Lower leg skin (tissue), 4 donors: ENCODE results near the gene PLXDC2. TPM values are rescaled to one million over a fixed set of nuclear protein-coding genes. Genes with fewer than 3 reads are reported as not detected.

ENCODE experiments used
- DNase-seq, 2 donors: peaks; one replicate each; pipeline ENCODE4 v3.0.0-alpha.2; 2019; ENCODE audit warnings: low spot score in 2 of 2
- H3K4me3 ChIP-seq: fragments of 200-600 bp; sonication (generic); 2 replicates; pipeline ENCODE4 v1.5.1; 2017; ENCODE audit warnings: mild to moderate bottlenecking, low read depth; ENCODE audit not compliant: poor library complexity, severe bottlenecking
- POLR2A ChIP-seq, 2 donors: fragments of 450-650 bp; IDR thresholded peaks; one replicate each; pipeline ENCODE4 v1.6.1; 2016 to 2017; ENCODE audit warnings: antibody characterized with exemption in 2 of 2, mild to moderate bottlenecking in 1 of 2, moderate library complexity in 1 of 2
- WGBS, 2 donors: methylation state at CpG; one replicate each; pipeline ENCODE4 v1.1.5; 2018; 5-methylcytosine and 5-hydroxymethylcytosine counted together
- intact Hi-C: fragments of 100-400 bp; cut with DNase I; formaldehyde crosslinking; loops from one replicate; pipeline ENCODE4 v1.15.0; 2023; ENCODE audit warnings: low total_unique reads
- total RNA-seq, 4 donors: library from RNA; depleted of rRNA; stranded (reverse); fragments of >200 nt; gene quantifications; one replicate each; pipeline ENCODE4 v1.1.0, GENCODE V29; 2016
- TF ChIP-seq, protein P1 (sequence below), 3 donors: fragments of 450-650 bp; IDR thresholded peaks; one replicate each; pipeline ENCODE4 v1.5.1; 2016; ENCODE audit warnings: antibody characterized with exemption in 3 of 3, mild to moderate bottlenecking in 3 of 3, moderate library complexity in 2 of 3

PLXDC2 gene
- total RNA-seq, 4 donors from 2014 or later, result 75.3 to 113 (median 95.3) TPM

- WGBS, 2 donors, result 43 to 47% methylated on average over 3 of the region's 3 CpGs
- TF ChIP-seq, protein P1, sequence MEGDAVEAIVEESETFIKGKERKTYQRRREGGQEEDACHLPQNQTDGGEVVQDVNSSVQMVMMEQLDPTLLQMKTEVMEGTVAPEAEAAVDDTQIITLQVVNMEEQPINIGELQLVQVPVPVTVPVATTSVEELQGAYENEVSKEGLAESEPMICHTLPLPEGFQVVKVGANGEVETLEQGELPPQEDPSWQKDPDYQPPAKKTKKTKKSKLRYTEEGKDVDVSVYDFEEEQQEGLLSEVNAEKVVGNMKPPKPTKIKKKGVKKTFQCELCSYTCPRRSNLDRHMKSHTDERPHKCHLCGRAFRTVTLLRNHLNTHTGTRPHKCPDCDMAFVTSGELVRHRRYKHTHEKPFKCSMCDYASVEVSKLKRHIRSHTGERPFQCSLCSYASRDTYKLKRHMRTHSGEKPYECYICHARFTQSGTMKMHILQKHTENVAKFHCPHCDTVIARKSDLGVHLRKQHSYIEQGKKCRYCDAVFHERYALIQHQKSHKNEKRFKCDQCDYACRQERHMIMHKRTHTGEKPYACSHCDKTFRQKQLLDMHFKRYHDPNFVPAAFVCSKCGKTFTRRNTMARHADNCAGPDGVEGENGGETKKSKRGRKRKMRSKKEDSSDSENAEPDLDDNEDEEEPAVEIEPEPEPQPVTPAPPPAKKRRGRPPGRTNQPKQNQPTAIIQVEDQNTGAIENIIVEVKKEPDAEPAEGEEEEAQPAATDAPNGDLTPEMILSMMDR (IDR thresholded peaks at IDR 0.05), result no peak
- TF ChIP-seq POLR2A (IDR thresholded peaks at IDR 0.05), result no peak
- H3K4me3 ChIP-seq, result no peak overlapping the region
- intact Hi-C loops, result no loop called here
- no peak for DNase-seq
Measured at GRCh38 chr10:20105236-20105635, 289.0 kb downstream of the PLXDC2 start.

DNA sequence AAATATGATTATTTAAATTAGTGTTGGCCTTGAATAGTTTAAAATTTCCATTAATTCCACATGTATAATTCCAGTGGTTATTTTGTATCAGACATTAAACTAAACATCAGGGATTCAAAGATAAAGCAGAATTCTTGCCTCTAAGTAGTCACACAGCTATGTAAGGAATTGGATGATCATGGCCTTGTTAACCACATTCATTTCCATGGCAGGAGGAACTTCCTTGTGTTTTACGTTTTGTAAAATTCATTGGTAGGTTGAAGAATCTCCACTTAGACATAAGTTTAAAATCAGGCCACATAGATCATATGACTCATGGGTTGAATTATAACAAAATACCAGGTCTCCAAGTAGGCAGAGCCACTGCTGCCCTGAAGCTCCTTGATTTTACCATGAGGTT, 289.7 kb downstream of the PLXDC2 start:
- WGBS, 2 donors, result 78 to 96% methylated on average over 1 of the region's 1 CpG
- TF ChIP-seq, protein P1 (IDR thresholded peaks at IDR 0.05), result no peak
- no peak for TF ChIP-seq POLR2A (IDR thresholded peaks at IDR 0.05)
- intact Hi-C loops, result no loop called here
- DNase-seq, result no peak
- no peak overlapping the region for H3K4me3 ChIP-seq

- WGBS, 2 donors, result 62 to 72% methylated on average over 4 of the region's 4 CpGs
- TF ChIP-seq, protein P1 (IDR thresholded peaks at IDR 0.05), result no peak
- TF ChIP-seq POLR2A (IDR thresholded peaks at IDR 0.05), result no peak
- intact Hi-C loops, result no loop called here
- H3K4me3 ChIP-seq, result no peak overlapping the region
- DNase-seq, result no peak
Measured at GRCh38 chr10:20108021-20108420, 291.8 kb downstream of the PLXDC2 start.

- intact Hi-C loops, result no loop called here
- no peak for TF ChIP-seq POLR2A (IDR thresholded peaks at IDR 0.05)
- TF ChIP-seq, protein P1 (IDR thresholded peaks at IDR 0.05), result no peak
- no peak for DNase-seq
- WGBS, 2 donors, result 71 to 73% methylated on average over 4 of the region's 4 CpGs
- H3K4me3 ChIP-seq, result no peak overlapping the region
Measured at GRCh38 chr10:20109613-20110012, 293.4 kb downstream of the PLXDC2 start.

GRCh38 chr10:20110125-20111100, 294.2 kb downstream of the PLXDC2 start:
- TF ChIP-seq, protein P1 (IDR thresholded peaks at IDR 0.05), result no peak
- TF ChIP-seq POLR2A (IDR thresholded peaks at IDR 0.05), result no peak
- DNase-seq, result no peak
- H3K4me3 ChIP-seq, result no peak overlapping the region
- 88 to 91% methylated on average over 7 of the region's 7 CpGs for WGBS, 2 donors
- intact Hi-C loops, result no loop called here
